ENCODE data around the gene ARX.

ARX gene

DNA sequence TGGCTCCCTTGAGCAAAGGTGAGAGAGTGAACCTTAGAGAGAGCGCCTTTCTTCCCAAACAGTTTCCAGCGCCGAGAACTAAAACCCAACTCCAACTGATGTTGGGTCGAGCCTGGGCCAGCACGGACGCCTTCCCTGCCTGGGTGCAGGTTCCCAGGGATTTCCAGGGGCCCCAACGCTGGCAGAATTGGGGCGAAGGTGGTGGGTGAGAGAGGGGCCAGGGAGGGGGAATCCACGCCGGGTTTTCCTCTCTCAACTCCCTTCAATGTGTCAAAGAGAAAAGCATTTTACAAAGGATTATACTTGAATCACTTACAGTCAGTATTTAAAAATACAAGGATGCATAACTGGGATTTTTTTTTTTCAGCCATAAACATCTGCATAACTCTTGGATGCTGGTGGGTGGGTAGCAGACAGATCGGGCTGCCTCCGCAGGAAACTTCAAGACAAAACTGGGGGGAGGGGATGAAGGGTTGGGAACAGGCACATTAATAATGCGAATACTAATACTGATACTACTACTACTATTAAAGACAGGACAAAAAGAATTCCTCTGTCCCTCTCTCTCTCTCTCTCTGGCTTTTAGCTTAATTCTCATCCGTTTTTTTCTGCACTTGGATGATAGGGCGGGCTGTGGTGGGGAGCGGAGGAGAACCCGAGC is 1.3 kb upstream of the ARX start:
- TF ChIP-seq CTCF (IDR thresholded peaks at IDR 0.05; ENCODE audit: extremely low read depth, missing control alignments): no peak

GRCh38 chrX:25016361-25016671 is 551 bp upstream of the ARX start:
- DNase-seq (ENCODE audit: low spot score): no peak
- no peak for TF ChIP-seq CTCF (IDR thresholded peaks at IDR 0.05; ENCODE audit: extremely low read depth, missing control alignments)

More for the DNA sequence above, 1.3 kb upstream of the ARX start:
- DNase-seq (ENCODE audit: low spot score): no peak

- DNase-seq (ENCODE audit: low spot score): no peak
- TF ChIP-seq CTCF (IDR thresholded peaks at IDR 0.05; ENCODE audit: extremely low read depth, missing control alignments): no peak
Measured at GRCh38 chrX:25014366-25014838, 1.4 kb downstream of the ARX start.

GRCh38 chrX:25013632-25014365 is 2.0 kb downstream of the ARX start:
- DNase-seq (ENCODE audit: low spot score): no peak
- TF ChIP-seq CTCF (IDR thresholded peaks at IDR 0.05; ENCODE audit: extremely low read depth, missing control alignments): no peak

GRCh38 chrX:25012793-25013631 is 2.8 kb downstream of the ARX start:
- DNase-seq (ENCODE audit: low spot score): no peak
- no peak for TF ChIP-seq CTCF (IDR thresholded peaks at IDR 0.05; ENCODE audit: extremely low read depth, missing control alignments)

GRCh38 chrX:25012433-25012735 is 3.4 kb downstream of the ARX start:
- TF ChIP-seq CTCF (IDR thresholded peaks at IDR 0.05; ENCODE audit: extremely low read depth, missing control alignments): no peak
- no peak for DNase-seq (ENCODE audit: low spot score)

Measured in GM20000 (cell line).